Measurements from ENCODE around the gene PTPN1. TPM values are rescaled to one million over a fixed set of nuclear protein-coding genes. Genes with fewer than 3 reads are reported as not detected.

PTPN1 gene
- total and polyA plus RNA-seq, 2 of the 4 experiments (the other 2 are of a cell fraction) = 31.7 to 37.4 TPM

GRCh38 chr20:50559856-50560638 is 49.9 kb downstream of the PTPN1 start:
- peak overlapping the region; percentile 91 for H2BK5ac ChIP-seq (ENCODE audit: low read depth, low read length, poor library complexity, severe bottlenecking)
- H3K4ac ChIP-seq (ENCODE audit: low read depth, low read length) = peak overlapping the region; percentile 42
- peak overlapping the region; percentile 21 for H2BK120ac ChIP-seq (ENCODE audit: low read depth, low read length)
- no peak for DNase-seq
- no CpG with 5 or more reads among the region's 8 CpGs for WGBS, 2 experiments (ENCODE audit: extremely low coverage in 2 of 2, insufficient read length in 1 of 2)
- no peak overlapping the region for H3K9ac ChIP-seq (ENCODE audit: low read depth, low read length)
- no peak overlapping the region for H3K4me3 ChIP-seq (ENCODE audit: insufficient read depth, low read depth, low read length)
- peak overlapping the region; percentile 71 for H2AK5ac ChIP-seq (ENCODE audit: low read depth, low read length)
- peaks cover 26% of the 10 kb centered on the region for H3K36me3 ChIP-seq (ENCODE audit: control insufficient read depth, insufficient read depth, low read length)
- TF ChIP-seq BHLHE40 (IDR thresholded peaks at IDR 0.05; ENCODE audit: low read depth, low read length) = no peak
- TF ChIP-seq CTCF (conservative IDR thresholded peaks at IDR 0.05; ENCODE audit: low read depth, low read length) = no peak
- no peak for TF ChIP-seq NFE2L2 (IDR thresholded peaks at IDR 0.05; ENCODE audit: low read depth, low read length)
- no peak for TF ChIP-seq ELK1 (IDR thresholded peaks at IDR 0.05; ENCODE audit: borderline replicate concordance, low read depth, low read length)
- no peak for TF ChIP-seq CHD1 (IDR thresholded peaks at IDR 0.05; ENCODE audit: low read depth, low read length)
- in situ Hi-C loops (cut with MboI; ENCODE audit: low sequenced_read_pairs) = no loop called here
- H4K8ac ChIP-seq (ENCODE audit: low read depth in 2 of 2, low read length in 2 of 2) = peak overlapping the region in 1 of 2 experiments; percentile 59; a peak in 1 of 4 replicates
- ATAC-seq (ENCODE audit: low read depth) = no peak
- ChIA-PET POLR2A (ENCODE audit: unreplicated experiment) (no interaction called here), CTCF (interaction anchor here (0.6 to 0.7 kb wide), 2 partner anchors 20 to 26 kb away, joined by 3 to 4 read pairs; no protein-coding TSS in a partner anchor)
- peak overlapping the region; percentile 12 for H2AK9ac ChIP-seq (replicated peaks; ENCODE audit: low read depth, low read length, poor library complexity)
- peak overlapping the region; percentile 28; the same call in 1 of the 2 replicates for H3K23ac ChIP-seq (ENCODE audit: low read depth, low read length)
- peaks cover 35% of the 10 kb centered on the region for H3K9me1 ChIP-seq (ENCODE audit: insufficient read depth, low read length)
- peaks cover 43 to 90% of the 10 kb centered on the region in 2 experiments for H3K79me1 ChIP-seq (ENCODE audit: low read depth in 1 of 2, low read length in 2 of 2)
- no TSS peak for BruUV-seq (replicated peaks)
- peak overlapping the region; percentile 58; the same call in 1 of the 2 replicates for H3K18ac ChIP-seq (ENCODE audit: low read depth, low read length)
- H3K27ac ChIP-seq (ENCODE audit: insufficient read depth, low read length) = peak overlapping the region; percentile 70; the same call in 1 of the 2 replicates
- H4K91ac ChIP-seq (ENCODE audit: insufficient read depth, low read depth, low read length) = peak overlapping the region; percentile 26
- H2AFZ ChIP-seq (replicated peaks; ENCODE audit: low read length, poor library complexity) = no peak overlapping the region
- dilution Hi-C loops (cut with HindIII; ENCODE audit: low sequenced_read_pairs, unreplicated experiment) = no loop called here
- intact Hi-C loops (cut with micrococcal nuclease) = loop anchor here (2.0 kb wide), 1 partner anchor 49 kb away; the partner anchor contains the start of gene PTPN1
- H2BK20ac ChIP-seq (ENCODE audit: low read depth, low read length) = peak overlapping the region; percentile 66; the same call in 1 of the 2 replicates
- H4K5ac ChIP-seq (ENCODE audit: low read depth, low read length) = peak overlapping the region; percentile 80; the same call in 1 of the 2 replicates
- H3K14ac ChIP-seq (replicated peaks; ENCODE audit: low read depth, low read length) = peak overlapping the region; percentile 66
- 0 out of 2 replicates have a peak overlapping the region, but pooled peaks have one; percentile 16 for H3K4me2 ChIP-seq (ENCODE audit: low read depth, low read length)
- no peaks in the 10 kb centered on the region for H3K27me3 ChIP-seq (ENCODE audit: control insufficient read depth, insufficient read depth, low read length)
- H3K9me3 ChIP-seq (ENCODE audit: control insufficient read depth, insufficient read depth, low read length) = no peaks in the 10 kb centered on the region
- H2BK15ac ChIP-seq (ENCODE audit: low read depth, low read length) = peak overlapping the region; percentile 73; the same call in 1 of the 3 replicates
- H4K20me1 ChIP-seq (ENCODE audit: insufficient read depth, low read length) = peaks cover 11% of the 10 kb centered on the region; the same call in 1 of the 2 replicates
- H3K56ac ChIP-seq (ENCODE audit: extremely low read depth, insufficient read depth, low read length) = no peak overlapping the region
- H3K4me1 ChIP-seq (ENCODE audit: control insufficient read depth, insufficient read depth, low read length) = peaks cover 32% of the 10 kb centered on the region
